H1 (cell line): ENCODE data around the gene DDX41. TPM values are rescaled to one million over a fixed set of nuclear protein-coding genes. Genes with fewer than 3 reads are reported as not detected.

Source experiments
- CTCF ChIA-PET: fragments of 300-600 bp; sonication (Branson Sonifier 250); formaldehyde crosslinking; loops from one replicate; lab custom pipeline; 2021; ENCODE audit not compliant: partially characterized antibody; lab: Charles Lee
- POLR2A ChIA-PET: fragments of 300-600 bp; sonication (Branson Sonifier 250); formaldehyde crosslinking; loops from one replicate; lab custom pipeline; 2021; ENCODE audit warnings: inconsistent platforms; ENCODE audit not compliant: partially characterized antibody; lab: Charles Lee
- DNase-seq, 2 experiments: peaks; one replicate each; pipeline versions ENCODE4 v3.0.0 to v3.0.0-alpha.2; 2010 to 2022; ENCODE audit warnings: low spot score in 2 of 2, low read depth in 1 of 2, mixed read lengths in 1 of 2
- FAIRE-seq: peaks from 2 replicates; lab custom pipeline; 2011; peaks lifted over from hg19 to GRCh38; lab: Jason Lieb, UNC
- H2AFZ ChIP-seq: 2 replicates; pipeline ENCODE4 v1.8.1; 2012; ENCODE audit warnings: low read length, inconsistent platforms
- H2AK5ac ChIP-seq: 2 replicates; pipeline ENCODE4 v1.6.1; 2013; ENCODE audit warnings: low read depth, low read length
- H2BK120ac ChIP-seq: replicated peaks from 2 replicates; pipeline ENCODE3; 2013; ENCODE audit warnings: low read depth, low read length, inconsistent platforms
- H2BK12ac ChIP-seq: 2 replicates; pipeline ENCODE4 v1.6.1; 2013; ENCODE audit warnings: low read depth, low read length
- H2BK15ac ChIP-seq: 2 replicates; pipeline ENCODE4 v1.6.1; 2013; ENCODE audit warnings: low read length
- H2BK20ac ChIP-seq: 2 replicates; pipeline ENCODE4 v1.6.1; 2013; ENCODE audit warnings: low read length
- H2BK5ac ChIP-seq: 2 replicates; pipeline ENCODE4 v1.6.1; 2013; ENCODE audit warnings: low read depth, low read length
- H3K14ac ChIP-seq: 2 replicates; pipeline ENCODE4 v1.6.1; 2013; ENCODE audit warnings: inconsistent platforms; ENCODE audit not compliant: insufficient read length
- H3K18ac ChIP-seq: 2 replicates; pipeline ENCODE4 v1.6.1; 2013; ENCODE audit warnings: low read length; ENCODE audit errors: extremely low read depth
- H3K23ac ChIP-seq: 2 replicates; pipeline ENCODE4 v1.6.1; 2013; ENCODE audit warnings: inconsistent platforms; ENCODE audit not compliant: insufficient read length
- H3K23me2 ChIP-seq: 2 replicates; pipeline ENCODE4 v1.6.1; 2013; ENCODE audit warnings: low read depth, low read length
- H3K27ac ChIP-seq: 2 replicates; pipeline ENCODE4 v1.6.1; 2011; ENCODE audit warnings: low read depth, low read length, inconsistent platforms
- H3K27me3 ChIP-seq, 4 experiments: replicated peaks in 1 of 4; 1 replicate in 1 of 4; 2 replicates in 3 of 4; pipeline versions ENCODE4 v1.6.1 to v1.8.1; 2011 to 2013; ENCODE audit warnings: low read length in 3 of 4, mild to moderate bottlenecking in 3 of 4, inconsistent platforms in 2 of 4, mixed read lengths in 2 of 4, moderate library complexity in 1 of 4; ENCODE audit not compliant: control insufficient read depth in 3 of 4, insufficient read depth in 3 of 4; ENCODE audit errors: extremely low read depth in 1 of 4
- H3K36me3 ChIP-seq, 4 experiments: 2 replicates each; pipeline versions ENCODE4 v1.6.1 to v1.8.1; 2011 to 2013; ENCODE audit warnings: mild to moderate bottlenecking in 4 of 4, low read length in 3 of 4, moderate library complexity in 2 of 4, control low read depth in 1 of 4, inconsistent platforms in 1 of 4; ENCODE audit not compliant: insufficient read depth in 4 of 4, control insufficient read depth in 2 of 4
- H3K4ac ChIP-seq: replicated peaks from 2 replicates; pipeline ENCODE3; 2013; ENCODE audit warnings: low read length, low read depth, mixed read lengths, inconsistent platforms; ENCODE audit not compliant: insufficient read length
- H3K4me1 ChIP-seq, 4 experiments: replicated peaks in 1 of 4; 1 replicate in 1 of 4; 2 replicates in 3 of 4; pipeline versions ENCODE4 v1.6.1 to v1.8.1; 2011 to 2013; ENCODE audit warnings: low read length in 3 of 4, inconsistent platforms in 2 of 4, mixed read lengths in 1 of 4; ENCODE audit not compliant: insufficient read depth in 4 of 4, control insufficient read depth in 3 of 4
- H3K4me2 ChIP-seq, 2 experiments: 2 replicates each; pipeline versions ENCODE4 v1.6.1 to v1.8.1; 2011 to 2013; ENCODE audit warnings: low read depth in 2 of 2, low read length in 2 of 2, control low read depth in 1 of 2, inconsistent platforms in 1 of 2, mild to moderate bottlenecking in 1 of 2; ENCODE audit not compliant: insufficient read depth in 1 of 2
- H3K4me3 ChIP-seq, 4 experiments: fragments of 200-600, 300-600 bp in 1 of 4; sonication (generic), shearing (Covaris generic), sonication (Bioruptor Twin) in 1 of 4; 2 replicates each; pipeline versions ENCODE4 v1.5.1 to v1.8.1; 2011 to 2016; ENCODE audit warnings: low read length in 4 of 4, low read depth in 3 of 4, control low read depth in 2 of 4, inconsistent platforms in 2 of 4, mild to moderate bottlenecking in 2 of 4, mixed read lengths in 1 of 4, moderate library complexity in 1 of 4; ENCODE audit not compliant: insufficient read depth in 2 of 4; ENCODE audit errors: extremely low read depth in 1 of 4
- H3K56ac ChIP-seq: replicated peaks from 2 replicates; pipeline ENCODE3; 2013; ENCODE audit warnings: low read depth, mild to moderate bottlenecking, mixed read lengths, low read length, inconsistent platforms; ENCODE audit not compliant: insufficient read length
- H3K79me1 ChIP-seq: 2 replicates; pipeline ENCODE4 v1.6.1; 2013; ENCODE audit warnings: low read depth, low read length, control low read depth
- H3K79me2 ChIP-seq, 2 experiments: 2 replicates each; pipeline versions ENCODE4 v1.6.1 to v1.8.1; 2012 to 2013; ENCODE audit warnings: low read length in 2 of 2, mild to moderate bottlenecking in 2 of 2, inconsistent platforms in 1 of 2; ENCODE audit not compliant: insufficient read depth in 2 of 2, control insufficient read depth in 1 of 2
- H3K9ac ChIP-seq, 4 experiments: replicated peaks in 1 of 4; 1 replicate in 1 of 4; 2 replicates in 3 of 4; pipeline versions ENCODE4 v1.6.1 to v1.8.1; 2011 to 2013; ENCODE audit warnings: low read depth in 3 of 4, low read length in 3 of 4, control low read depth in 2 of 4, mild to moderate bottlenecking in 2 of 4, moderate library complexity in 2 of 4, inconsistent platforms in 1 of 4; ENCODE audit errors: extremely low read depth in 1 of 4
- H3K9me3 ChIP-seq, 2 experiments: 2 replicates each; pipeline versions ENCODE4 v1.6.1 to v1.8.1; 2012 to 2013; ENCODE audit warnings: mild to moderate bottlenecking in 2 of 2, moderate library complexity in 2 of 2, control low read depth in 1 of 2, inconsistent platforms in 1 of 2, low read depth in 1 of 2, low read length in 1 of 2, mixed read lengths in 1 of 2; ENCODE audit not compliant: insufficient read depth in 2 of 2
- H4K20me1 ChIP-seq, 2 experiments: replicated peaks in 1 of 2; 2 replicates each; pipeline versions ENCODE3 to v1.8.1; 2011 to 2013; ENCODE audit warnings: inconsistent platforms in 2 of 2, low read length in 2 of 2, mild to moderate bottlenecking in 1 of 2; ENCODE audit not compliant: insufficient read depth in 2 of 2, control insufficient read depth in 1 of 2
- H4K5ac ChIP-seq: 2 replicates; pipeline ENCODE4 v1.6.1; 2013; ENCODE audit warnings: low read length, low read depth, mixed read lengths, inconsistent platforms; ENCODE audit not compliant: insufficient read length
- H4K8ac ChIP-seq: 2 replicates; pipeline ENCODE4 v1.8.0; 2013; ENCODE audit warnings: mild to moderate bottlenecking, moderate library complexity, low read length, inconsistent platforms; ENCODE audit not compliant: insufficient read depth; ENCODE audit errors: extremely low read depth
- H4K91ac ChIP-seq: replicated peaks from 2 replicates; pipeline ENCODE3; 2013; ENCODE audit warnings: low read length, mixed read lengths, inconsistent platforms; ENCODE audit not compliant: insufficient read length
- BRCA1 ChIP-seq: IDR thresholded peaks from 2 replicates; pipeline ENCODE4 v1.6.1; 2012; ENCODE audit warnings: low read depth, low read length, improper control_type of control experiment
- CBX5 ChIP-seq: fragments of 300-800, 300-1000 bp; sonication (generic); IDR thresholded peaks from 2 replicates; pipeline ENCODE4 v1.7.1; 2016; ENCODE audit warnings: antibody characterized with exemption, low read length, low read depth
- CREB1 ChIP-seq: IDR thresholded peaks from 2 replicates; pipeline ENCODE4 v1.6.1; 2012; ENCODE audit warnings: inconsistent platforms
- EGR1 ChIP-seq: IDR thresholded peaks from 2 replicates; pipeline ENCODE4 v1.6.1; 2011; ENCODE audit warnings: low read depth, low read length, borderline replicate concordance
- FOSL1 ChIP-seq: IDR thresholded peaks from 2 replicates; pipeline ENCODE4 v1.6.1; 2011; ENCODE audit warnings: mild to moderate bottlenecking, low read depth, low read length, moderate library complexity; ENCODE audit not compliant: insufficient read depth
- GABPA ChIP-seq: IDR thresholded peaks from 2 replicates; pipeline ENCODE4 v1.6.1; 2011; ENCODE audit warnings: mild to moderate bottlenecking, low read length, moderate library complexity, borderline replicate concordance; ENCODE audit not compliant: insufficient read depth
- NANOG ChIP-seq: IDR thresholded peaks from 2 replicates; pipeline ENCODE4 v1.6.1; 2011; ENCODE audit warnings: low read length, low read depth, mild to moderate bottlenecking, inconsistent platforms; ENCODE audit not compliant: insufficient read depth, poor library complexity, severe bottlenecking
- POLR2AphosphoS5 ChIP-seq: IDR thresholded peaks from 2 replicates; pipeline ENCODE4 v1.6.1; 2011; ENCODE audit warnings: low read depth, low read length
- TAF1 ChIP-seq: IDR thresholded peaks from 2 replicates; pipeline ENCODE4 v1.6.1; 2011; ENCODE audit warnings: mild to moderate bottlenecking, low read depth, low read length
- TCF12 ChIP-seq: IDR thresholded peaks from 2 replicates; pipeline ENCODE4 v1.6.1; 2011; ENCODE audit warnings: low read depth, mild to moderate bottlenecking, low read length
- YY1 ChIP-seq: IDR thresholded peaks from 2 replicates; pipeline ENCODE4 v1.6.1; 2011; ENCODE audit warnings: low read depth, mild to moderate bottlenecking, low read length
- WGBS, 2 experiments: shearing (Covaris generic) in 1 of 2; methylation state at CpG; one replicate each; pipeline versions ENCODE4 v1.1.6 to v1.1.7; 2013 to 2015; ENCODE audit warnings: low lambda C conversion rate in 2 of 2, mixed read lengths in 2 of 2, inconsistent platforms in 1 of 2, low coverage in 1 of 2, missing lambda C conversion rate in 1 of 2; ENCODE audit not compliant: insufficient replicate concordance in 2 of 2, insufficient coverage in 1 of 2, insufficient read length in 1 of 2; ENCODE audit errors: extremely low coverage in 1 of 2, missing lambda C conversion rate in 1 of 2; 5-methylcytosine and 5-hydroxymethylcytosine counted together
- polyA plus RNA-seq, 7 experiments: library from polyadenylated mRNA; depleted of rRNA in 3 of 7; stranded (reverse) in 5 of 7; unstranded in 2 of 7; fragments of >200 nt in 5 of 7; fragments of 200-250 nt in 2 of 7; gene quantifications; 1 replicate in 5 of 7; 2 replicates in 1 of 7; 4 replicates in 1 of 7; pipeline versions ENCODE4 v1.2.1 to v1.2.3, GENCODE V29; 2011 to 2013; ENCODE audit warnings: missing spikeins in 2 of 7, mixed read lengths in 2 of 7
- total RNA-seq: library from RNA; stranded (reverse); fragmentation: NEBNext Ultra II Directional; extraction: Animal tissue kit (Norgen Biotek cat#: 25700); gene quantifications from 2 replicates; pipeline ENCODE4 v1.2.1, GENCODE V29; 2021

DDX41 gene
- total and polyA plus RNA-seq, 2 of the 8 experiments (the other 6 are each of a cell fraction or from before 2014, with no cell fraction given): 102 to 135 TPM

GRCh38 chr5:177490992-177491391 is 25.8 kb downstream of the DDX41 start:
- FAIRE-seq (no peak), DNase-seq (no peak)
- H3K9me3 ChIP-seq: no peaks in the 10 kb centered on the region
- H4K8ac ChIP-seq: peak overlapping the region; percentile 28; the same call in 1 of the 2 replicates
- no peak overlapping the region; the same call in 1 of the 2 replicates for H3K18ac ChIP-seq
- H3K4me1 ChIP-seq: peaks cover 0 to 20% (median 18%) of the 10 kb centered on the region in 4 experiments; a peak in 6 of 7 replicates
- H3K79me2 ChIP-seq: peaks cover 0 to 6% of the 10 kb centered on the region in 2 experiments; a peak in 1 of 4 replicates
- H3K4ac ChIP-seq: no peak overlapping the region
- H3K79me1 ChIP-seq: peaks cover 7% of the 10 kb centered on the region; the same call in 1 of the 2 replicates
- no peak overlapping the region for H3K9ac ChIP-seq
- H4K5ac ChIP-seq: no peak overlapping the region
- H2BK20ac ChIP-seq: no peak overlapping the region
- peaks cover 8 to 10% of the 10 kb centered on the region in 2 experiments for H4K20me1 ChIP-seq
- H3K56ac ChIP-seq: no peak overlapping the region
- H4K91ac ChIP-seq: no peak overlapping the region
- H2BK5ac ChIP-seq: no peak overlapping the region; the same call in 1 of the 2 replicates
- 0 out of 2 replicates have a peak overlapping the region, but pooled peaks have one; percentile 39 for H2BK12ac ChIP-seq
- H2AFZ ChIP-seq: no peak overlapping the region
- peak overlapping the region in 1 of 2 experiments; percentile 53; a peak in 2 of 4 replicates for H3K4me2 ChIP-seq
- H3K23me2 ChIP-seq: no peaks in the 10 kb centered on the region; the same call in 1 of the 2 replicates
- TF ChIP-seq TCF12 (no peak), EGR1 (no peak), YY1 (no peak), CREB1 (no peak), POLR2AphosphoS5 (no peak), TAF1 (no peak), GABPA (no peak), FOSL1 (no peak), CBX5 (no peak), NANOG (no peak), BRCA1 (no peak)
- POLR2A ChIA-PET: interaction anchor here (0.8 to 67.5 kb wide), 4 partner anchors 11 to 124 kb away, joined by 3 to 3349 read pairs (median 1676); partner anchors contain the start of genes DBN1, DDX41, DOK3 and PDLIM7
- H3K23ac ChIP-seq: no peak overlapping the region
- no peaks in the 10 kb centered on the region for H3K27me3 ChIP-seq
- no peak overlapping the region for H2BK15ac ChIP-seq
- no peak overlapping the region for H3K27ac ChIP-seq
- CTCF ChIA-PET: interaction anchor here (1.0 to 12.7 kb wide), 7 partner anchors 12 to 733 kb away, joined by 3 to 306 read pairs (median 5); partner anchors contain the start of genes DDX41, DOK3 and PDLIM7
- no peak overlapping the region; a peak in 1 of 8 replicates for H3K4me3 ChIP-seq
- 96% methylated on average over 11 of the region's 16 CpGs; no CpG with 5 or more reads in 1 of the 2 experiments for WGBS, 2 experiments
- no peak overlapping the region for H2BK120ac ChIP-seq
- H3K36me3 ChIP-seq: peaks cover 25 to 50% (median 40%) of the 10 kb centered on the region in 4 experiments
- no peak overlapping the region for H2AK5ac ChIP-seq
- H3K14ac ChIP-seq: no peak overlapping the region
